Germinal center (tissue), 1 donor: ENCODE data around the gene TBL1X.
"Not testable (repeated sequence)": the region's sequence is repeated elsewhere in the genome, so short reads cannot be mapped to it uniquely, and the experiment has no call there.

ENCODE experiments used
- DNase-seq: peaks from one replicate; pipeline ENCODE4 v3.0.0; 2012; ENCODE audit warnings: mixed read lengths, low spot score

TBL1X gene

GRCh38 chrX:9536156-9536555 lies 71.3 kb downstream of the TBL1X start:
- DNase-seq = not testable (repeated sequence)

- DNase-seq = no peak
Observed at GRCh38 chrX:9537781-9538180, 72.9 kb downstream of the TBL1X start.

GRCh38 chrX:9538544-9539045 lies 73.7 kb downstream of the TBL1X start:
- DNase-seq = no peak

- no peak for DNase-seq
Observed at GRCh38 chrX:9539605-9540387, 74.9 kb downstream of the TBL1X start.

- no peak for DNase-seq
Observed at GRCh38 chrX:9542106-9542760, 77.4 kb downstream of the TBL1X start.

GRCh38 chrX:9542761-9543111 lies 77.9 kb downstream of the TBL1X start:
- no peak for DNase-seq

- DNase-seq = no peak
Observed at GRCh38 chrX:9555354-9555753, 90.5 kb downstream of the TBL1X start.

GRCh38 chrX:9557091-9557490 lies 92.2 kb downstream of the TBL1X start:
- no peak for DNase-seq

- DNase-seq = no peak
Observed at GRCh38 chrX:9557521-9557920, 92.7 kb downstream of the TBL1X start.

- no peak for DNase-seq
Observed at GRCh38 chrX:9558615-9559014, 93.8 kb downstream of the TBL1X start.

GRCh38 chrX:9560219-9560618 lies 95.4 kb downstream of the TBL1X start:
- no peak for DNase-seq

GRCh38 chrX:9561199-9561598 lies 96.3 kb downstream of the TBL1X start:
- DNase-seq = no peak

- DNase-seq = no peak
Observed at GRCh38 chrX:9562851-9563250, 98.0 kb downstream of the TBL1X start.

GRCh38 chrX:9566150-9566621 lies 101.3 kb downstream of the TBL1X start:
- DNase-seq = no peak

GRCh38 chrX:9569876-9570301 lies 105.0 kb downstream of the TBL1X start:
- DNase-seq = no peak

- no peak for DNase-seq
Observed at GRCh38 chrX:9573282-9574106, 108.6 kb downstream of the TBL1X start.

- DNase-seq = no peak
Observed at GRCh38 chrX:9576059-9576458, 111.2 kb downstream of the TBL1X start.

- DNase-seq = no peak
Observed at GRCh38 chrX:9577555-9577954, 112.7 kb downstream of the TBL1X start.

GRCh38 chrX:9578083-9578779 lies 113.4 kb downstream of the TBL1X start:
- no peak for DNase-seq

GRCh38 chrX:9581771-9582385 lies 117.0 kb downstream of the TBL1X start:
- DNase-seq = no peak

- DNase-seq = no peak
Observed at GRCh38 chrX:9582956-9583355, 118.1 kb downstream of the TBL1X start.
